Measurements from ENCODE around the gene TENM3. TPM values are rescaled to one million over a fixed set of nuclear protein-coding genes. Genes with fewer than 3 reads are reported as not detected.

The TENM3 gene
- total RNA-seq, 1 donor from 2014 or later = 7.8 TPM

DNA sequence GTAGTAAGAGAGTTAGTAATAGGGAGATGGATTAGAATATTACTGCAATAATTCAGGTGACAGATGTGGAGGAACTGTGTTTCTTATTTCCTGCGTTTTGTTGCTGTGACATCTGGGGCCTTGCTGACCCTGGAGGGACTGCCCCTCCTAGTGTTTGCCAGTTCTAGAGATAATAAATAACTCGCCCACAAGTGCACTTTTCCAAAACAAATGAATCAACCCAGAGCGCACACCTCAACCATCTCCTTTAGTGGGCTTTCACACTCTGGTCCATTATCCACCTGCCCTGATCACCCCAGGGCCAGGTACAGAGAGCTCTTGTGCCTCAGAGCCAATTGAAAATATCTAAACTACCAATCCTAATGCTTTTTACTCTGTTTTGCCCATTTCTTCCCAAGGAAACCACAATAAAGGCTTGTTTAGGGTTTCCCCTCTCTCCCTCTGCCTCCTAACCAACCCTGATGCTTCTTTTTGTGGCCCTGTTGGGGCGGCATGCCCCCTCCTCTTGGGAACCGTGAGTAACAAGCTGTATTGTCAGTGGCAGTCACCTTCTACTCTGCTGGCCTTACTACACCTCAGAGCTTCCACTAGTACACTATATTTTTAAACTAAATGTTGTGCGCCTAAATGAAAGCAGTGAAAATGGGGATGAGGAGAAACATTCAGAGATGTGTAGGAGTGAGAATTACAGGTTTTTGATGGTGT, 270.5 kb downstream of the TENM3 start:
- no peak for DNase-seq (ENCODE audit: low spot score)

DNA sequence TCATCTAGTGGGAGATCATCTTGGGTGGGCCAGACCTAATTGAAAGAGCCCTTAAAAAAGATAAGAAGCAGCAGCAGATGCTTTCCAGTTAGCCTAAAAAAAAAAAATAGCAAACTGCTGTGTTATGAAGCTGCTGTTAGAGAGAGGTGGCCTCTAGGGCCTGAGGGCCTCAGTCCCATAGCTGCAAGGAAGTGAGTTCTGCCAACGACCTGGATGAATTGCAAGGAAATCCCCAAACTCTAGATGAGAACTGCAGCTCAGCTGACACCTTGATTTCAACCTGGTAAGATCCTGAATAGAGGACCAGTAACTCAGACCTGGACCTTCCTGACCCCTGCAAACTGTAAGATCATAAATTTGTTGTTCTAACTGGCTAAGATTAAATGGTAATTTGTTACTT, 275.2 kb downstream of the TENM3 start:
- no peak for DNase-seq (ENCODE audit: low spot score)

DNA sequence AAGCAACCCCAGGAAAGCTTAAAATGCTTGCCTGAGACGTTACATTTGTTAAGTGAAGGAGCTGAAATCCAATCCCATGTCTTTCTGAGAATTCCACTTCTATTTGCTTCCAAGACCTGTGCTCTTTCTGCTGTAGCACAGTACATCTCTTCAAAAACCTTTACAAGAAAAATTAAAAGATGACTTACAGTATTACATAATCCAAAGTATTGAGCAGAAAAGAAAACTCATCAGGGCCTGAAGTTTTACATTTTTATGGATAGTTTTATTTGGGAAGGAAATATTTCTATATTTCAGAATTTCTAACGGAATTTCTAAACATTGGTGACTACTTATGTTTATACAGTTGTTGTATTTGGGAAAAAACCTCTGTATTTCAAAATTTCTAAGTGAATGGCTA, 276.3 kb downstream of the TENM3 start:
- DNase-seq (ENCODE audit: low spot score) = no peak

DNA sequence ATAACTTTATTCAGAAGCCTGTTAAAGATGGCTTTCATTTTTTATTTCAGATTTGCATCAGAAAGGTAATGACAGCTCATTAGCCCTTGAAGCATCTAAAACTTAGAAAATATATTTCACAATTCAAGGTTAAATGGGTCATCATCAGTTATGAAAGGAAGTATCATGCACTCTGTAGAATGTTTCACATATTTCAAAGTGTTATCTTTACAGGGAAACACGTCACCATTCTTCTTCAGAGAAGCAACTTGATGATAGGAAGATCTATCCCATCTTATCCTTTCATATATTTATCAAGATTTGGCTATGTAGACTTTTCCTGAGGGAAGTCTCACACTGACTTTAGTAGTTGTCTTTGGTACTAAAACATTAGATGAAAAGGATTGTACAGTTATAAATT, 277.8 kb downstream of the TENM3 start:
- no peak for DNase-seq (ENCODE audit: low spot score)

DNA sequence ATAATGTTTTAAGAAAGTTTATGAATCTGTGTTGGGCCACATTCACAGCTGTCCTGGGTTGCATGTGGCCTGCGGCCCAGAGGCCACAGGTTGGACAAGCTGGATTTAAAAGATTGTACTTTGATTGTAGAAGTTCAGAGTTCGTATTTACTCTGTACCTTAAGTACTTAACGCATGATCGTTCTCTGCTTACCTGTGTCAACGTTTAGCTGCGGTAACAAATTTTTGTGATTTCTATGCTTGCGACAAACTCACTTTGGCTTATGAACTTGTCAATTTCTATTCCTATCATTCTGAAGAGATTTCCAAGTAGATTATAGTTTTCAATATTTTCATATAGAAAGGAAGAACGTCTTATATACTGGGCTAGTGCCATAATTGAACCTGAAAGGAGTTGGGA, 285.6 kb downstream of the TENM3 start:
- DNase-seq (ENCODE audit: low spot score) = no peak

DNA sequence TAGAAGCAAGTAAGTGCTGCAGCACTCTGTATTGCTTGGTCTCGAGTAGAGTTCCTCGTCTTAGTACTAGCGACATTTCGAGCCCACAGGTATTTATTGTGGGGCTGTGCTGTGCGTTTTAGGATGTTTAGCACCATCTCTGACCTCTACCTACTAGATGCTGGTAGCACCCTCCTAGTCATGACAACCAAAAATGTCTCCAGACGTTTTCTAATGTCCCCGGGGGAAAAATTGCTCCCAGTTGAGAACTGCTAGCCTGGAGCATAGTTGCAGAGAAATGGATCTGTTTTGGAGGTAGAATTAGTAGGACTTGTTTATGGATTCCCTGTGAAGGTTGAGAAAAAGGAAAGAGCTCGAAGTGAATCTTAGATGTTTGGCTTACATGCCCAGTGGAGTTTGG, 287.2 kb downstream of the TENM3 start:
- DNase-seq (ENCODE audit: low spot score) = no peak

DNA sequence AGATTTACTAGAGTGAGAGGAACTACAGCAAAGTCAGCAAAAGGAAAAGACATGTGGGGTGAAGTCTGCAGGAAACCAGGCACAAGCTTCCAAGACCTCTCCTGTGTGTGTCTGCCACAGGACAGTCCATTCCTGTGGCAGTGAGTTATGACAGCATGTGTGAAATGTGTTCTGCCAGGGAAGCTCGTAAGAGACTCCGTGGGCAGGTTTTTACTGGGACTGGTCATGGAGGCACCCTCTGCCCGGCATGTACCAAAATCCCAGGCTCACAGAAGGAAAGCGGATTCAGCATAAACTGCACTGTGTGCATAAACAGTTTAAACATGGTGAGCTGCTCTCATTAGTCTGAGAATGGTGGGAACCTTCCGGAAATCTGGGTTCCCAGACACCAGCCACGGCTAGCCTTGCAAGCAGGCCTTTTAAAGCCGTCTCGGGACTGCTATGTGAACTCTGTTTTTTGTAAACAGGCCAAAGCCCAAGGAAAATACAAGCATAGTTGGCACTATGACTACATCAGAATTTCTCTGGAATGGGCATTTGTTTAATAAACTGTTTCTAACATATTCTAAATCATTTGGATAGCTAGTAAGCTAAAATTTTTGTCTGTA, 288.5 kb downstream of the TENM3 start:
- DNase-seq (ENCODE audit: low spot score) = no peak

DNA sequence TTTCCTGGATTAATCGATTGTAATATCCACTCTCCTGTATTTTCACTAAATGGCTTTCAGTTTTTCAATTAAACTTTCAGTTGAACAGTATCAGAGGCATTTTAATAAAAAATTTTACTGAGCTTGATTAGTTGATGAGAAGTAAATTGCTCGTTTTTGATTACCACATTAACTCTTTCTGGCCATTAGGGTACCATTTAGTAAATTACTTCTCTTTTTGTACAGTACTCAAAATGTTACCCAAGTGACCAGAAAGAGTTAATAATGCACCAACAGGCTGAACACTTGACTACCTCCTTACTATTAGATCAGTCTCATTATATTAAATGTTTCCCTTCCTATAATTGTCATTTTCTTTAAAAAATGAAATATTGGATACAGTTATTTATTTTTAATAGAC, 289.2 kb downstream of the TENM3 start:
- DNase-seq (ENCODE audit: low spot score) = no peak

DNA sequence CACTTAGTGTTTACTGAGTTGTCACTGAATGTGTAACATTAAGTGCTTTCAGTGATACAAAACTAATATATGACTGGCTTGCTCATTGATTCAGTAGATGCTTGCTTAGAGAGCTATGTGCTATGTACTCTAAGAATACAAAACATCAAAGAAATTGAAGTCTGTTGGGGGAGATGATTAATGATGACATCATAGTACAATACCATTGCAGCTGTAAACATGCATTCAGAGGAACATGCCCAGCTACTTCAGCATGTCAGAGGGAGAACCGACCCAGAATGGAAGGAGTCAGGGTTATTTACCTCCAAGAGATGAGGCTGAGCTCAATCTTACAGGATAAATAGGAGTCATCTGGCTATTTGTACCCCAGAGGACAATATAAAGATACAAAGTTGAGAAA, 290.8 kb downstream of the TENM3 start:
- DNase-seq (ENCODE audit: low spot score) = no peak

DNA sequence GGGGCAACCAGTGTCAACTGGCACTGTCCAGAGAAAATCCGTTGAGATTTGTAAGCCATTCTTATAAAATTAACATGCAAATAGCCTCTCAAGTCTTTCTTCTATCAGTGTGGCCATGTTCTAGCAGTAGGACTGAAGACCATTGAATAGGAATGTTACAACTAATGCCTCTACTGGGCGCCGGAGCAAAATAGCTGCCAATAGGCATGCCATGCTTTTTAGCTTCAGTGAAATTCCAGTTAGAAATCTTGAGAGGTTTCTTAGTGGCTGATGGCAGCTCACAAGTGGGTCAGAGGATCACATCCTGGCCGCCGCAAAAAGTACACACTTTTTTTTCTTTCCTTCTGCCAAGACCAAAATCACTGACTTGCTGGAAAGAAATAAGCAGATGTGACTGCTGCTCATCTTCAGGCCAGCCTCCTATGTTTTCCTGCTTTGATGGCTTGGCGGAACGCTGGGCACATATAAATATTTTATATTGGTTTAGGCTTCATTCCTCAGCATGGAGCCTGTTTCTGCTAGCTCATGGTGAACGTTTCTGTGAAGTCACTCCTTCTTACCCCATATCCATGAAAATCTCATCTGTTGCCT, 293.1 kb downstream of the TENM3 start:
- no peak for DNase-seq (ENCODE audit: low spot score)

DNA sequence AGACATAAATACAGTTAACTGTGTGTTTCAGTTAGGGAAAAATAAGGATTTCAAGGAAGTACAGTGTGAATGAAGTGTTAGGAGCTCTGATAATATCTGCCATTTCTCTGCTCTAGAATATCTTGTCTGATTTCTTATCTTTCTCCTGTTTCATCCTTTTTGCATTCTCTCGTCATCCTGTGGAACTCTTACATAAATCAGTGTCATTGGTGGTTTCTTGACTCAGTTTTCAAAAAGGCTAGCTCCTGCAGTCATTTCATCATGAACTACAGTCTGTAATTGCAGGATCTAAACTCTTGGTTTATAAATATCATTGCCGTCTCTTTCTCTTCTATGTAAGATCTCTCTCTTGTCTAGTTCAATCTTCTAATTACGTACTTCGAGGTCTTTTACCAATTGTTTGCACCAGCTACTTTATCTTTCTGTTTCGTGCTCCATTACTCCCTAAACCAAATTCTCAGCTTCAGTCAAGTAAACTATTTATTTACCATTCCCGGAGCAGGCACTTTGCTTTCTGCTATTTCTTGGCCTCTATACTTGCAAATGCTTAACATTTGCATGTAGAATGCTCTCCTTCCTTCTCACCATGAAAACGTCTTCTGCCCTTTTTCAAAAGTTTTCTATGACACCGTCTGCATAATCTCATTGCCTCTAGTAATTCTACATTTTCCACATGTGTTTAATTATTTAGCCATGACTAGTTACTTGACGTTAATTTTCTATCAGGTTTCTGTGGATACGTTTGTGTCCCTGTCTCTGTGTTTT, 294.0 kb downstream of the TENM3 start:
- DNase-seq (ENCODE audit: low spot score) = no peak

DNA sequence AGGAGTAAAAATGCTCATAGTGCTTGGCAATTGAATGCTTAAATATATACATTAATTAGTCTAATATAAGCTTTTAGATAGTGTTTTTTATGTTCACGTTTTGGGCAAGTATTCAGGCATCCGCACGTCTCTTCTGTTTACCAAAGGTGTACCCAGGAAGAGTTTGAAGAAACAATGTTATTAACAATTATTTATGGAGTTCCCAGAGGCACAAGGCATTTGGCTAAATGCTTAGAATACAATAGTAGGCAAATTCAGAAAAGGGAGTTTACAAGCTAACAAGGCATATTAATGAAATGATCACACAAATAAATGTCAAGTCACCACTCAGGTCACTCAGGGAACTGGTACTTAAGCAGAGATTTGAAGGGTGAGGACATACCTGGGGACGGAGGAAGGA, 294.8 kb downstream of the TENM3 start:
- no peak for DNase-seq (ENCODE audit: low spot score)

DNA sequence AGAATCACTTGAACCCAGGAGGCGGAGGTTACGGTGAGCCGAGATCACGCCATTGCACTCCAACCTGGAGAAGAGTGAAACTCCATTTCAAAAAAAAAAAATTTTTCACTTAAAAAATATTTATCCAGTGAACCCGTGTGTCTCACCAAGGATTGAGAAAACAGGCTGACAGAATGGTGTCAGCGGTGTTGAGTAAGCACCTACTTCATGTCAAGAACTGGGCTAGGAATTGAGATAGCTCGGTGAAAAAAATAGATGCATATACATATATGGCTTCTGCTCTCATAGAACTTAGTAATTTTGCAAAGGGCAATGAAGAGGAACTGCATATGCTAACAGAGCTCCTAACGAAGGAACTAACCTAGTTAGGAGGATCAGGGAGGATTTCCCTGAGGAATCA, 297.3 kb downstream of the TENM3 start:
- DNase-seq (ENCODE audit: low spot score) = no peak

DNA sequence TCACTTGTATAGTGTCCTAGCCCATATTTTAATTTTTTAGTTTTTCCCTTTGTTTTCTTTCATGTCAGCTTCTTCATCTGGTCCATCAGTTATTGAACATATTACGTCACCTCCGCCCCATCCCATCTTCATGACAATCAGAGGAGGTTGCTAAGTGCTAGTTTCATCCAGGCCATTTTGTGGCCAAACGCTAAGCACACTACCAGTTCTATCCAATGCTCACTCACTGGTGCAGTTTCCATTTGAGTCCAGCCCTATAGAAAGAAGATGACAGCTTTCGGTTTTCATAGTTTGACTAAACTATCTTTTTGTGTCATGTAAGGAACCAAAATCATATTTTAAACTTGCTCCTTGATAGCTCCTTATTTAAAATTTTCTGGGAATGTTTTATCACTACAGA, 304.2 kb downstream of the TENM3 start:
- DNase-seq (ENCODE audit: low spot score) = no peak

DNA sequence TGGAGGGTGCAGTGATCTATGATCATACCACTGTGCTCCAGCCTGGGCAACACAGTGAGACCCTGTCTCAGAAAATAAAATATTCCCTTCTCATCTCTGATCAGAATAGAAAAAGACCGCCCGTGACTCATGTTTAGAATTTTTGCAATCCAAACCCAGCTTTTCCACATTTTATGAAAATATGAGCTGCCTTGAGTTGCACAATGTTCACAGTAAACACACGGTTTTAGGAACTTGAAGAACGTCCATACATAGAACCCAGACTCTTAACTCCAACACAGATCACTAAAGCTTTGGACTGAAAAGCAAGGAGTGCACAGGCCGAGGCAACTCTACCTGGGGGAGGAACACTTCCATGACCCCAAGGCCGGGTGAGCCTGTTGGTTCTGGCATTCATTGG, 305.0 kb downstream of the TENM3 start:
- no peak for DNase-seq (ENCODE audit: low spot score)

DNA sequence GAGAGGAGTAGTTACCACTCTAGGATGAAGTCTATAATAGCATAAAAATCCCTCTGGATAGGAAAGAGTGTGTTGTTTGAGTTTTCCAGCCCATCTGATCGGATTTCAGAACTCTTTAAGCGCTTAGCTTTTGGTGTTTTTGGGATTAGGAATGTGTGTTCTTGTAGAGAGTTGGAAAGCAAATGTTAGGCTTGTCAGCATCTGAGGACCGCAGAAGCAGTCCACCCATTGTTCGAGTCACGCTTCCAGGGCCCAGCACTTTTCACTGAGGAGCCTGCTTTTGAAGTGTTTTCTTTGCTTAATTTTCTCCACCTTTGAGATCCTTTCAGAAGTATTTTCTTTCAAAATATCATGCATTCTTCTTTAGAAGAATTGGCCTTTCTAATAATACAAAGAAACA, 306.2 kb downstream of the TENM3 start:
- no peak for DNase-seq (ENCODE audit: low spot score)

DNA sequence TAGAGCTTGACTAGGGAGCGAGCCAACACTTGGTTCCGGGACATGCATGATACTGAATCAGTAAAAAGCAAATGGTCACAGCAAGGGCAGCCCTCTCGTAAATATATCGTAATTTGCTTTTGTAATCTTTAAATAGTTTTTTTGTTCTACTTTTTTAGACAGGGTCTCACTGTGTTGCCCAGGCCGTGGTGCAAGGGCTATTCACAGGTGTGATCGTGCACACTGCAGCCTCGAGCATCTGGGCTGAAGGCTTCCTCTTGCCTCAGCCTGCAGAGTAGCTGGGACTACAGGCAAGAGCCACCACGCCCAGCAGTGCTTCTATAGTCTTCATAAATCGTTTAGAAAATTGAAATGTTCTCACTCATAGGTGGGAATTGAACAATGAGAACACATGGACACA, 309.7 kb downstream of the TENM3 start:
- no peak for DNase-seq (ENCODE audit: low spot score)

DNA sequence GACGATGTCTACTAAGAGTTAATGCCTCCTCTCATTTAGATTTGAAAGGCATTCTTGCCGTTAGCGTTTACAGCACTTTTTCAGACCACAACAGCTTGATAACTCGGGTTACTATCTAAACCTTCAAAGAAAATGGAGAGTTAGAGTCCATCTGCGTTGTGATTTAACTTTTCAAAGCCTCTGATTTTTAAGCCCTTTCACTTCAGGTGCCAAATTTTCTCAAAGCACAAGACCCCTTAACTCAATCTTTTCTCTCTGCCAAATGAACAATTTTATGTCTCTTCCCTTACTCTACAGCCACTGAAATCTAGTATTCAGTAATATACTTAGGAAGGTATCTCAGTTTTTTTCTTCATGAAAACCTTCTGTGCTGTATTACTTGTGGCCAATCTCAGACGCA, 310.5 kb downstream of the TENM3 start:
- DNase-seq (ENCODE audit: low spot score) = no peak

DNA sequence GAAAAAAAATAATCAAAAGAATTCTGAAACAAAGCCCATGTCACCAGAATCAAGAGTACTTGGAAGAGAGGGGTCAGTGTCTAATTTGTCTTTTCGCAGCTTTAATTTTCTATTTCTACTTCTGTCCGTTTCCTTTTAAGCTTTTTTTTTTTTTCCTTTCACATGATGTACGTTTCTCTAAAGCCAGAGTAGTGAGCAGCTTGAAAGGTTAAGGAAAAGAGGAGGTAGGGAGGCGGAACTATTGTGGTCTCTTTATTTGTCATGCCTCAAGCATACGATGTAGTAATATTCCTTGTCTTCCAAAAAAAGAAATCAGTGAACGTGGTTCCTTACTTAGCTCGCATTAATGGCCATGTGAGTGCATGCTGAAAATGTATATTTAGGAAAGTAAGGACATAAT, 311.5 kb downstream of the TENM3 start:
- no peak for DNase-seq (ENCODE audit: low spot score)

DNA sequence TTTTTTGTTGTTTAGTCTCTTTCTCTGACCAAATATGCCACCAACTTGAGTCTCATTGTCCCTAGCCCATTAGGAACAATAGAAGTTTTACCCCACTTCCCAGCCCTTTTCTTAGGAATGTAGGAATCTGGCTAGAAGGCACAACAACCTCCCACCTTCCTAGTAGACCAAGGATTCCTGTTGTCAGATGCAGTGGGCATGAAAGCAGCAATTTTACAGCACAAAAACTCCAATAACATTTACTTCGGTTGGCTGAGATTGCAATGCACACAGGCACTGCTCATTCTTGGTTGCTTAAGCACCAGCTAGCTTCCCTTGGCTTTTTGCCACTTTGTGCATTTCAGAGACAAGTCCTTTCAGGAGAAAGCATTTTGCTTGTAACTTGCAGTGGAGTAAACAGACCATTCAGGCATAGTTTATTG, 312.8 kb downstream of the TENM3 start:
- no peak for DNase-seq (ENCODE audit: low spot score)

DNA sequence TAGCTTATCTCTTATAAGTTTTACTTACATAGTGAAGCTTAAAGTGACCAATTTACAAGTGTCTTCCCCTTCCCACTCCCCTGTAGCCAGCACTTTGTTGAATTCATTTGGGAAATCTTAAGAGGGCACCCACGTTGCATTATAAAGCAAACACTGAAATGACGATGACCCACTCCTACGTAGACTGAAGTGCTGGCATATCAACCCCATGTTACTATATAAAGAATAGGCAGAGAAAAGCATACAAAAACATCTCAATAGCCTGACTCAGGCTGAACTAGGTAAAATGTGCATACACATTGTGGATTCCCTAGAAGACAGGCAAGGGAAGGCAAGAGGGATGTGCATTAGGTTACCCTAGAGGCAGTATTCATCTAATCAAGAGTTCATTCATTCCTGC, 313.4 kb downstream of the TENM3 start:
- no peak for DNase-seq (ENCODE audit: low spot score)

DNA sequence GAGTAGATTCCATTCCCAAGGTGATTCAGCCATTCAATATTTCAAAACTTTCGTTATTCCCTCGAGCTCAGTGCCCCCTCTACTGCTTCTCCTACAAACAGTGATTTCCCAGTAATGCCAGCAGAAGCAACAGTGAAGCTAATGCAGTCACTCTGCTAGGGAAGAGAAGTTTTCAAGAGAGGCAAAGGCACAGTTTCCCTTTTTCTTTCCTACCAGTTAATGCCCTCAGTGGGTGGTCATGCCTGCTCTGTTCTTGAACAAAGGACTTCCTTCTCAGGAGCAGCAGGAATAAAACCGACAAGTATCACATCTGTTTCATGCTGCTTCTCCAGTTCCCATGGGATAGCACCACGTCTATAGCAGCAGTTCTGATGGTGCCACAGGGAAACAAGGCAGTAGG, 317.2 kb downstream of the TENM3 start:
- no peak for DNase-seq (ENCODE audit: low spot score)

DNA sequence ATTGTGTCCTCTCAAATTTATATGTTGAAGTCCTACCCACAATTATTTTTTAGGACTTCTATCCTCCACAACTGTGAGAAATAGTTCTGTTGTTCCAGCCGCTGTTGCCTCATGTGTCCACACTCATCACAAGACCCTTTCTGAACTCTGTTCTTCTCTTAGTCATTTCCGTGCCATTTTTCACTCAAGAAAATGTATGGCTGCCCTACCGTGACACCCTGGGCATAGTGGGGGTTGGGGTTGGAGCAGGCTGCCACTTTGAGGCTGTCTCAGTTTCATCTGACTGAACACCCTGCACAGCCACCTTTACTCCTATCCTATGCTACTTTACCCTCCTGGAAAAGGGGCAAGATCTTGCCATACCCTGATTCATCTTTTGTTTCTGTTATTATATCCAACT, 319.1 kb downstream of the TENM3 start:
- DNase-seq (ENCODE audit: low spot score) = no peak
